Stimulated activated CD8-positive, alpha-beta memory T cell treated with anti-CD3 and anti-CD28 coated beads, Interleukin-7, amount 100 ng/mL, for 24 hours (primary cell): Measurements from ENCODE around the gene KRT74.

Experiments
- DNase-seq: peaks from one replicate; pipeline ENCODE4 v3.0.0-alpha.2; 2020; ENCODE audit warnings: low read depth

The KRT74 gene

DNA sequence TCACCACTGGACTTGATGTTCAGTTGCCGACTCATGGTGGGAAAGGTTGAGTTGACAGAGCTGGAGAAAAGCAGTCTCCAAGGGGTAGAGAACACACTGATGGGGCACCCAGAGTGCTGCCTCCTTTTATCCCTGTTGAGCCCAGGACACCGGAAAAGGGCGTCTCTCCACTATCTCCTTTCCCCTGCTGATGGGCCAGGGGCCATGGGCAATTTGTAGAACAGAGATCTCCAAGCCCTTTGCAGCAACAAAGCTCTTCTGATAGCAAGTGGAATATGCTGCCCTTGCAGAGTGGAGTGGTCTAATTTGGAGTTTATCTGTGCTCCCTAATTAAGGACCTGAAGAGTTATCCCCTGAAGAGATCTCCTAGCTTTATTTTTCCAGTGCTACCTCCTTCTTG, at the start of gene KRT74:
TSS of gene KRT74 (minus strand) at position 101 of the 400 bp plus-strand sequence. CDS start at position 35, 66 bp downstream.
- no peak for DNase-seq

DNA sequence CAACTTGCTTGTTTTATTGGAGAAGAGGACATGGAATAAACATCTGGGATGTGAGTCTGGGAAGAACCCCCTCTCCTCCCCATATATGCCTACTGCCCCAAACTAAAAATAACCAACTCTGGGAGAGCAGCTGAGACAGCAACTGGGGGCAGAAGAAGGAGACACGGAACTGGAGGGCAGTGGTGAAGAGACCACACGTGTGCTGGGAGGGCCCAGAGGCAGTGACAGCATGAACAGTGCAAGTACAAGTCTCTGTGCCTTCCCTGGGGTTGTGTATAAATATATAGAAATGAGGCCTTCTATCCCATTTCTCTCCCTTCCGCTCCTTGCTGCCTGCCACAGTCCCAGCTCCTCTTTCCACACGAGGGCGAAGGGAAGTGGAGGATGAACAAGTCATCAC, 48.7 kb upstream of the KRT74 start:
- no peak for DNase-seq

GRCh38 chr12:52618866-52619265, 45.2 kb upstream of the KRT74 start:
- no peak for DNase-seq

GRCh38 chr12:52618216-52618615, 44.6 kb upstream of the KRT74 start, which contains the start of gene KRT73:
TSS of gene KRT73 (minus strand) at chr12:52618559. CDS start at chr12:52618524, 35 bp downstream.
- no peak for DNase-seq

GRCh38 chr12:52617403-52617785, 43.8 kb upstream of the KRT74 start:
- DNase-seq: no peak

DNA sequence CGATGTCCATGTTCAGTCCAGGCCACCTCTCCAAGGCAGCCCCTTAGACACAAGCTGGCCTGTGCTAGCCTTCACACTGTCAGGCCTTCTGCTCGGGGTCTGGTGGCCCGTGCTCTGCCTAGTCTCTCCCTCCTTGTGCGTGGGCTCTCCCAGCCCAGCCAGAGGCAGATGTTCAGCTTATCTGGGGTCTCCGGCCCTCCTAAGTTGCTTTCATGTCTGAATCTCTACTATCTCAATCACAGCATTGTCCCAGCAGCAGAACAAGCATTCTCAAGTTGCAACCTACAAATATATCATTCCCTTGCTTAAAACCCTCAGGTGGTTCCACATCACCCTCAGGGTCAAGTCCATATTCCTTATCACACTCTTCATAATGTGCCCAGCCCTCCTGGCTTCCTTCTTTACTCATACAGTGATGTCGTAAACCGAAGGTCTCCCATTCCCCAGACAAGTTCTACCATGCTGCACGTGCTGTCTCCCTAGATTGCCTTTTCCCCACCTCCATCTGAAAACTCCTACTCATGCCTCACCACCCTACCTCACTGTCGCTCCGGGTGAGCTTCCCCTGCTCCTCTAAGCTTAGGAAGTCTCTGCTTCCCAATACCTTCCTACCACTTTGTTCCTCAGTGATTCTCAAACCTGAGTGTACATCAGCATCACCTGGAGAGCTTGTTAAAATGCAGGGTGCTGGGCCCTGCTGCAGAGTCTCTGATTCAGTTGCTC, 43.2 kb upstream of the KRT74 start:
- DNase-seq: no peak

- no peak for DNase-seq
Observed at GRCh38 chr12:52615912-52616311, 42.3 kb upstream of the KRT74 start.

GRCh38 chr12:52615208-52615868, 41.7 kb upstream of the KRT74 start:
- no peak for DNase-seq

DNA sequence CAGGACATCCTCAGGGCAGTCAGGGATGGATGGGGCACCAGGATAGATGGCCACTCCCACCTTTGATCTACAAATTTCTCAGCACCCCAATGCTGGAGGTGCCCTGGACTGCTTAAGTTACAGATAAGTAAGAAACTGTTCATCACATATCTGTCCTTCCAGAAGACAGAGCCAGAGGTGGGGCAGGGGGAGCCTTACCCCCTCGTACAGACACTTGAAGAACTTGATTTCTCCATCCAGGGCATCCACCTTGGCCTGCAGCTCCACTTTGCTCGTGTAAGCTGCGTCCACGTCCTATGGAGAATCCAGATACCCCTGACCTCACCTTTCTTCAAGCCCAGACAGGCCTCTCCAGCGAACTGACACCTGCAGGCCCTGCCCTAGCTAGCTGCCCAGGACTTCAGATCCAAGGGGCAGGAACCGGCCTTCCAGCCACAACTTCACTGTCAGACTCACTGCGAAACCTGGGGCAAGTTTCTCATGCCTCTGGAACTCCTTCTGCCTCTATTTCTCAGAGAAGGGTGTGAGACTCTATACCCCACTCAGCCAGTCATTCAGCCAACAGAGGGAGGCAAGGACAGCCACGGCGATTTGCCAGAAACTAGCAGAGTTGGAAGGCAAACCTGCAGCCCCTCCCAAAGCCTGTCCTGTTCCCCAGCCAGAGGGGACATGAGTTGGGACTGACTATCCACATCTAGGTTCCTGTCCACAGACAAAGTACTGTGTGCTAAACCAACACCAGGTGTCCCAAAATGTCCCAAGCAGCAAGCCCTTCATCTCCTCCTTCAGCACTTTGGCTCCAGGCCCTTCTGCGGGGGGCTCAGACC, 41.0 kb upstream of the KRT74 start:
- no peak for DNase-seq

DNA sequence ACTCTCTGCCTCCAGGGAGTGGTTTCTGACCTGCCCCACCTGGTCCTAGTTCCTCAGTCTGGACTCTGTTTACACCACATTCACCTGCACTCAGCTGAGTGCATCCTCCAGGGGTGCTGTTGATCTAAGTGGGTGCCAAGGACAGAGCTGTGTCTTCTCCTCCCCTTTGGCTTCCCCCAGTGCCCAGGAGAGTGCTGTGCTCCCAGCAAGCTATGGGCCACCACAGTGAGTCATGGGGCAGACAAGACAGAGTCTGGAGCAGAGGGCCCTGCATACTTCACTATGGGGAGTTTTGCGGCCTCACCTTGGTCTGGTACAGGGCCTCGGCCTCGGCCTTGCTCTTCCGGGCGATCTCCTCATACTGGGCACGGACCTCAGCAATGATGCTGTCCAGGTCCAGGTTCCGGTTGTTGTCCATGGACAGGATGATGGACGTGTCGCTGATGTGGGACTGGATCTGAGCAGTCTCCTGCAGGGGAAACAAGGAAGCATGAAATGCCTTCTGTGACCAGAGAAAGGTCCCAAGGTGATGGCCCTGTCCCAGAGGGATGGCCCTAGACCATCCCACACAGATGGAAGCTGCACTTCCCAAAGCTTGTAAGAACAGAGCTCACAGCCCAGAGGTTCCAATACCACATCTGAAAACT, 39.9 kb upstream of the KRT74 start:
- DNase-seq: no peak

- DNase-seq: no peak
Observed at GRCh38 chr12:52612431-52613383, 39.1 kb upstream of the KRT74 start.

DNA sequence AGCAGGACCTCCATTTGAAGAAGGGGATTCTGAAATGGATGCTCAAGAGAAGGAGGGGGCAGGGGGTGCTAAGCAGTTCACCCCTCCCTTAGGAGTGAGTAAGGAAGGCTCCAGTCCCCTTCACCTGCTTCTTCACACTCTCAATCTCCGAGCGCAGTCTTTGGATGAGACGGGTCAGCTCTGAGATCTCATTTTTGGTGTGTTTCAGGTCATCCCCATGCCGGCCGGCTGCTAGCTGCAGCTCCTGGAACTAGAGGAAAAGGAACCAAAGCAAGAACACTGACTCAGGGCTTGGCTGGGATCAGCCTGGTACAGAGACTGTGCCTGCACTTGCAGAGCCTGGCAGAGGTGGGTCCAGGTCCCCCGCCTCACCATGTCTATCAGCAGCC, 37.4 kb upstream of the KRT74 start:
- no peak for DNase-seq

- DNase-seq: no peak
Observed at GRCh38 chr12:52608826-52609630, 35.4 kb upstream of the KRT74 start.

GRCh38 chr12:52608161-52608560, 34.5 kb upstream of the KRT74 start:
- no peak for DNase-seq

GRCh38 chr12:52607314-52607713, 33.7 kb upstream of the KRT74 start:
- DNase-seq: no peak

GRCh38 chr12:52606581-52607218, 33.1 kb upstream of the KRT74 start:
- no peak for DNase-seq

- no peak for DNase-seq
Observed at GRCh38 chr12:52606096-52606495, 32.5 kb upstream of the KRT74 start.

DNA sequence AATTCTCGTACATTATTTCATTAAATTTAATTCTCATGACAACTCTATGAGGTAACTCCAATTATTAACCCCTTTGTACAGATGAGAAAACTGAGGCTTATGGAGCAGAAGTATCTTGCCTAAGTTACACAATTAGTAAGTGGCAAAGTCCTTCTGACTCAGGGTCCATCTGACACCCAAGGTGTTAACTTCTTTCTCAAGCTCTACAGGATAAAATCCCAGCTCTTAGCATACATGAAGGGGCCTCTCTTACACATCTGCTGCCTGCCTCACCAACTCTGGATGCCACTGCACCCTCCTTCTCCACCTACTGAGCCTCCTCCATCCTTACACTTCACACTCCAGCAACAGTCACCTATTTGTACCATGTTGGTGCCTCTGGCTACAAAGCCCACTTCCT, 31.9 kb upstream of the KRT74 start:
- no peak for DNase-seq

- DNase-seq: no peak
Observed at GRCh38 chr12:52604859-52605258, 31.2 kb upstream of the KRT74 start.

DNA sequence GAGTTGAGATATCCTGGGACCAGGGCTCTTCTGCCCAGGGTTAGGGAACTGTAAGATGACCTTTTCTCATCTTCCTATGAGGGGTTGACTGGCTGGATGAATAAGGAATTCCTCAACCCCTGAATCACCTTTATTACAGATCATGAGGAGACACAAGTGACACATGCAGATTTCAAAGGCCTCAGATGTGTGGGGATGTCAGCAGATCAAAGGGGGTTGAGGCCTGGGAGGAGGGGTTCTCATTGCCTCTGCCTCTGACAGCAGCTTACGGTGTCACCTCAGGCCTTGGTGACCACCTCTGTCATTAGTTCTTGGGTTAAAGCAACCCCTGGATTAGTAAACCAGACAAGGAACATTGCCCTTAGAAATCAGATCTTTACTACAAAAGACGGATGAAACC, 29.7 kb upstream of the KRT74 start:
- no peak for DNase-seq
